Skeletal muscle tissue (tissue), 4 donors: Measurements from ENCODE around the gene C6orf141. TPM values are rescaled to one million over a fixed set of nuclear protein-coding genes. Genes with fewer than 3 reads are reported as not detected.

Experiments used
- H3K27ac ChIP-seq: one replicate; pipeline ENCODE4 v1.7.0; 2013; ENCODE audit warnings: mild to moderate bottlenecking, low read depth, low read length, inconsistent platforms
- H3K27me3 ChIP-seq, 3 donors: one replicate each; pipeline ENCODE4 v1.7.0; 2013; ENCODE audit warnings: low read length in 3 of 3; ENCODE audit not compliant: control insufficient read depth in 3 of 3, insufficient read depth in 3 of 3
- H3K36me3 ChIP-seq, 3 donors: one replicate each; pipeline ENCODE4 v1.7.0; 2013; ENCODE audit warnings: low read length in 3 of 3; ENCODE audit not compliant: control insufficient read depth in 3 of 3, insufficient read depth in 3 of 3
- H3K4me1 ChIP-seq, 3 donors: one replicate each; pipeline ENCODE4 v1.7.0; 2013; ENCODE audit warnings: low read length in 3 of 3, mild to moderate bottlenecking in 3 of 3; ENCODE audit not compliant: control insufficient read depth in 3 of 3, insufficient read depth in 3 of 3
- H3K4me3 ChIP-seq, 3 donors: one replicate each; pipeline ENCODE4 v1.7.0; 2013; ENCODE audit warnings: low read length in 3 of 3
- H3K9ac ChIP-seq, 3 donors: one replicate each; pipeline ENCODE4 v1.7.0; 2013; ENCODE audit warnings: low read length in 3 of 3, mild to moderate bottlenecking in 3 of 3, moderate library complexity in 2 of 3, low read depth in 1 of 3
- H3K9me3 ChIP-seq, 3 donors: one replicate each; pipeline ENCODE4 v1.7.0; 2013; ENCODE audit warnings: low read length in 3 of 3; ENCODE audit not compliant: control insufficient read depth in 3 of 3
- total RNA-seq: library from RNA; depleted of rRNA; stranded (reverse); fragments of >200 nt; gene quantifications from one replicate; pipeline ENCODE4 v1.2.3, GENCODE V29; 2014
- donor health status: Osteomylitis.

C6orf141 gene
- total RNA-seq, 1 donor from 2014 or later, result 2.1 TPM

DNA sequence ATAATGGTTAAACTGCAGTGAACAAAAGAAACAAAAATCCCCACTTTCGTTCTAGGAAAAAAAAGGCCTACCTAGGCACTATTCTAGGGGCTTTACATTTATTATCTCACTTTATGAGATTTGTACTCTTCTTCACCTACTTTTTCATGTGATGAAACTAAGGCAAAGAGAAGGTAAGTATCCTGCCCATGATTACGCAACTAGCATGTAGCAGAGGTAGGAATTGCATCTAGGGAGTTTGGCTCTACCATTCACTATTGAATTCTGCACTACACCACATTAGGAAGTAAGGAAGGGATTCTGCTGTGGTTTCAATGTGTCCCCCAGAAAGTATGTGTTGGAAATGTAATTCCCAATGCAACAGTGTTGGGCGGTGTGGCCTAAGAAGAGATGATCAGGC lies 11.4 kb upstream of the C6orf141 start:
- H3K9me3 ChIP-seq, result no peaks in the 10 kb centered on the region

DNA sequence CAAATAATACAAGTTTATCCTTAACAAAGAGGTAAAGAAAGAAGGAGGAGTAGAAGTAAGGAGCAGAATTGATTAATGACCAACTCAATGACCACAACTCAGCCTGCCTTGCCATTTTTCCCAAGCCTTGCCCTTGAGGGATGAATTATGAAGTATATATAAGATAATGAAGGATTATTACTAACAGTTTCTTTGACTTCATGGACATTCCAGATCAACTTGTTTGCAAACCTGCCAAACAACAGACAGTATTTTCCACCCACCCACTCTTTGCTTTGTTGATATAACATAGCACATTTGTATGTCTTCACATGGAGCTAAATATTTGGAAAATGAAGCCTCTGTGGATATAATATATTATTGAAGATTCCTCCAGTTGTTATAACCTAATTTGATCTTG lies 9.9 kb upstream of the C6orf141 start:
- Histone ChIP-seq H3K27me3 (no peaks in the 10 kb centered on the region), H3K27ac (no peak overlapping the region), H3K9me3 (no peaks in the 10 kb centered on the region), H3K36me3 (no peaks in the 10 kb centered on the region), H3K4me1 (no peaks in the 10 kb centered on the region), H3K9ac (no peak overlapping the region), H3K4me3 (no peak overlapping the region)

More for the DNA sequence above, 11.4 kb upstream of the C6orf141 start:
- H3K27ac ChIP-seq, result no peak overlapping the region
- no peaks in the 10 kb centered on the region for H3K36me3 ChIP-seq
- no peak overlapping the region for H3K9ac ChIP-seq
- no peak overlapping the region for H3K4me3 ChIP-seq
- H3K27me3 ChIP-seq, result no peaks in the 10 kb centered on the region
- no peaks in the 10 kb centered on the region for H3K4me1 ChIP-seq

DNA sequence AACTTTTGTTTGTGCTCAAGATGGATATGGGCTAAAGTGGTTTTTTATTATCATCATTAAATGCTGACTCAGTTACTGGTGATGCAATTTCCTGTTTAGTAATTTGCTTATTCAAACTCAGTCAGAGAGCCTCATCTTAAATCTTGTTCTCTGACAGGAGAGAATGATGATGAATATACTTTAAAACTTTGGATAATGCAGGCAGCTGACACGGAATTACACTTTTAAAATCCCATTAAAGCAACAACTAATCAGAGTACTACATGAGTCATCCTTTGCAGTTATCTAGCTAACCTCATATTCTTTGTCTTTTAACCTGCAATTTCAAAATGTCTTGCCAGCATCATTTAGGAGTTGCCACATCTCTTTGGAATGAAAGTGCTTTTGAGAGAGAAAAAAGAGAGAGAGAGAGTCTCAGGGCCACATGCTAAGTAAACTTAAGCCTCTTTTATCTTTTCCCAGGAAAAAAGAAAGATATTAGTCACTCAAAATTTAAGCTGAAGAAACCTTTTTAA lies 9.2 kb upstream of the C6orf141 start:
- H3K27ac ChIP-seq, result no peak overlapping the region
- H3K9ac ChIP-seq, result no peak overlapping the region
- H3K9me3 ChIP-seq, result no peaks in the 10 kb centered on the region
- H3K36me3 ChIP-seq, result no peaks in the 10 kb centered on the region
- no peaks in the 10 kb centered on the region for H3K27me3 ChIP-seq
- no peak overlapping the region for H3K4me3 ChIP-seq
- H3K4me1 ChIP-seq, result no peaks in the 10 kb centered on the region

DNA sequence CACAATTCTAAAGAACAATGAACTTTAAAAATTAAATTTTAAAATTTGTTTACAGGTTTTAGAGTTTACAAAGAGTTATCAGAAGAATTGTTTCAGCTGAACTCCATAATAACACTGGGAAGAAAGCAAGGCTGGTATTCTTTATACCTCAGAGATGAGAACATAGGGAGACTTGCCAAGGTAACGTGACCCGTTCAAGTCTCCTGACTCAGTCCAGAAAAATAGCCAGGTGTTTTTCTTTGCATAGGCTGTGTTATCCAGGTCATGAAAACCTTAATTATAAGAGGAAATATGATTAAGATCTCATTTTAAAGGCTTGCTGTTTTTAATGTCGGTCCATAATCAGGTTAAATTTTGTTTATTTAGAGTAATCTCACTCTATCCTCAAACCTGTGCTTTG lies 8.5 kb upstream of the C6orf141 start:
- Histone ChIP-seq H3K36me3 (no peaks in the 10 kb centered on the region), H3K9me3 (no peaks in the 10 kb centered on the region), H3K27ac (no peak overlapping the region), H3K4me1 (no peaks in the 10 kb centered on the region), H3K4me3 (no peak overlapping the region), H3K9ac (no peak overlapping the region), H3K27me3 (no peaks in the 10 kb centered on the region)

DNA sequence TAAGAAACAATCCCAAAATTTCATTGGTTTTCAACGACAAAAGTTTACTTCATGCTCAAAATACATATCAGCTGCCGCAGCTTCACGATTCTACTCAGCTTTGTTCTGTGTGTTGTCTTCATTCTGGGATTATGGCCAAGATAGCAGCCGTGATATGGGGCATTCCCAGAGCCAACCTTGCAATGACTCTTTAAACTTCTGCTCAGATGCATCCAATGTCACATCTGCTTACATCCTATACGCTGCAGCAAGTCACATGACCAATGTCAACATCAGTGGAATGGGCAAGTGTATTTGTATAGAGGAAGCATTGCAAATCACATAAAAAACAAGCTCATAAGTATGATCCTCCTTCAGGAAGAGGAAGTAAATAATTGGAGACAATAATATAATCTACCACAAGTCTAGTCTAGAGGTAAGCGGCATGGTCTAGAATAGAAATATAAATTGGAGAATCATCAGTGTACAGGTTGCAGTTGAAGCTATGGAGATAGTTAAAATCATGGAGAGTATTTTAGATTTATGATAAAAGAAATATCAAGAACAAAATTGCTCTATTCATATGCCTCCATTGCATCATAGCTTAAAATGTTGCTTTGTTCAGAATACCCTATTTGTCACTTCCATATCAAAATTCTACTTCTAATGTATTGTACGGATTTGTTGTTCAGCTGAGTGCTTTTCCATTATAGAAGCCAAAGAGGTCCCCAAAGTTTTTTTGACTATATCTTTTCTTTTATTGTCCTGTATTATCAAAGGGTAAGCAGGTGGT lies 7.2 kb upstream of the C6orf141 start:
- Histone ChIP-seq H3K9me3 (no peaks in the 10 kb centered on the region), H3K4me1 (no peaks in the 10 kb centered on the region), H3K27ac (no peak overlapping the region), H3K27me3 (no peaks in the 10 kb centered on the region), H3K4me3 (no peak overlapping the region), H3K36me3 (no peaks in the 10 kb centered on the region), H3K9ac (no peak overlapping the region)

DNA sequence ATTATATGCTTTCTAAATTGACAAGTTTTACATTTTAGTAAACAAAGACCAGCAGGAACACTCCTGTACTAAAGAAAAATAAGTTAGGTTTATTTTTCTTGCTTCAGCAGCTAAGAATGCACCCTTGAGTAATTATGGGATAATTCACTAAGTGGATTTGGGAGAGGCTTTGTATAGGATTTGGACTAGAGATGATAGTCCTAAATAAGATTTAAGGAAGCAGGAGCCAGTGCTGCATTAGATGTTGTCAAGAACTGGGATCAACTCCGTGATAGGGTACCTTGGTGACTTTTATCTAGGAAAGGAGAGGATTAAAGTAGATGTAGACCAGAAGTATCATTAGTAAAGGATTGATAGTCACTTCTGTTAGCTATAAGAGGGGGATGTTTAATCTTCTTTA lies 4.1 kb upstream of the C6orf141 start:
- Histone ChIP-seq H3K27me3 (peaks cover 14 to 24% (median 15%) of the 10 kb centered on the region in 3 donors), H3K27ac (no peak overlapping the region), H3K9ac (no peak overlapping the region), H3K4me3 (no peak overlapping the region), H3K36me3 (no peaks in the 10 kb centered on the region), H3K9me3 (no peaks in the 10 kb centered on the region), H3K4me1 (peaks cover 5 to 13% (median 12%) of the 10 kb centered on the region in 3 donors)

DNA sequence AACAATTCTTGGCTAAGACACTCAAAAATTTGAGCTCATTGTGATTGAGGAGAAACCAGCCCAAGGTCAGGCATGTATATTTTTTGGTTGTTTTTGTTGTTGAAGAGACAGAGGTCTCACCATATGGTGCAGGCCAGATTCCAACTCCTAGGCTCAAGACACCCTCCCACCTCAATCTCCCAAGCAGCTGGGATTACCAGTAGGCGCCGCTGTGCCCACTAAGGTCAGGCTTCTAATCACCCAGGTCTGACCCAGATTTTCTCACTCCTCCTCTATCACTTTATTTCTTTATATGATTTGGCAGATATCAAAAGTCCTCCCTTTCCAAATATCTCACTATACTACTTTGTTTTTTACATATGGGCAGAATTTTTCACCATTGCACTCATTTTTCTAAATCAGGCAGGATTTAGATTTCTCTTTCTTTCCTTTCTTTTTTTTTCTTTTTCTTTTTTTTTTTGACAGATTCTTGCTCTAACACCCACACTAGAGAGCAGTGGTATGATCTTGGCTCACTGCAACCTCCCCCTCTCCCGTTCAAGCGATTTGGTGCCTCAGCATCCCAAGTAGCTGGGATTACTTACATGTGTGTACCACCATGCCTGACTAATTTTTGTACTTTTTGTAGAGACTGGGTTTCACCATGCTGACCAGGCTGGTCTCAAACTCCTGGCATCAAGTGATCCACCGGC lies 1.7 kb upstream of the C6orf141 start:
- H3K27me3 ChIP-seq, result peaks cover 17 to 27% (median 21%) of the 10 kb centered on the region in 3 donors
- H3K36me3 ChIP-seq, result no peaks in the 10 kb centered on the region
- H3K9ac ChIP-seq, result no peak overlapping the region
- peaks cover 7 to 17% (median 15%) of the 10 kb centered on the region in 3 donors for H3K4me1 ChIP-seq
- no peaks in the 10 kb centered on the region for H3K9me3 ChIP-seq
- no peak overlapping the region for H3K27ac ChIP-seq
- H3K4me3 ChIP-seq, result no peak overlapping the region

DNA sequence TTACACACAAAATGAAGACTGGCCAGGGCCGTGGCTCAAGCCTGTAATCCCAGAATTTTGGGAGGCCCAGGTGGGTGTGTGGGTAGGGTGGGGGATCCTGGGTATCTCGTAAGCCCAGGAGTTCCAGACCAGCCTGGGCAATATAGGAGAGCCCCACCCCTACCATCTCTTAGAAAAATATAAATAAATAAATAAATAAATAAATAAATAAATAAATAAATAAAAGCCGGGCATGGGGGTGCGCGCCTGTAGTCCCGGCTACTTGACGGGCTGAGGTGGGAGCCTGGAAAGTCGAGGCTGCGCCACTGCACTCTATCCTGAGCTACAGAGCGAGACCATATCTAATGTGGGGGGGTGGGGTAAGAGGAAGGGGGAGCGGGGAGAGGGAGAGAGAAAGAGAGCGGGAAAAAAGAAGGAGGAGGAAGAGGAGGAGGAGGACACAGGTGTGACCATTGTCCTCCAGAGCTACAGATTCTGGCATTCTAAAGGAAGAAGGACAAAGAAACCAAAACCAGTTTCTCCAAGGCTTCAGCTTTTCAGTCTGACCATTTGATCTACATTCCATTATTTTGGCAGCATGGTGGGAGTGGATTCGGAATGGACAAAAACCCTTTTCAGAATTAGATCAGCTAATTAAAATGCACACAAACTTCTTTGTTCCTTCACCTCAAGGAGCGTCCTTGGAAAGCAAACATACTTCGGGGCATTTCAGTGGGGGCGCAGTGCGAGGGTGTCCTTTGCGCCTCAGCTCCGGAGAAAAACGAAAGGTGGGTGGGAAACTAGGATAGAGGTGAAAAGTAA lies 577 bp upstream of the C6orf141 start:
- peak overlapping the region in 1 of 3 donors; percentile 65 for H3K9ac ChIP-seq
- H3K4me1 ChIP-seq, result peaks cover 7 to 17% (median 15%) of the 10 kb centered on the region in 3 donors
- H3K27me3 ChIP-seq, result peaks cover 17 to 27% (median 21%) of the 10 kb centered on the region in 3 donors
- H3K27ac ChIP-seq, result no peak overlapping the region
- peak overlapping the region; percentile 65 to 70 (median 68) for H3K4me3 ChIP-seq
- H3K36me3 ChIP-seq, result no peaks in the 10 kb centered on the region
- no peaks in the 10 kb centered on the region for H3K9me3 ChIP-seq

DNA sequence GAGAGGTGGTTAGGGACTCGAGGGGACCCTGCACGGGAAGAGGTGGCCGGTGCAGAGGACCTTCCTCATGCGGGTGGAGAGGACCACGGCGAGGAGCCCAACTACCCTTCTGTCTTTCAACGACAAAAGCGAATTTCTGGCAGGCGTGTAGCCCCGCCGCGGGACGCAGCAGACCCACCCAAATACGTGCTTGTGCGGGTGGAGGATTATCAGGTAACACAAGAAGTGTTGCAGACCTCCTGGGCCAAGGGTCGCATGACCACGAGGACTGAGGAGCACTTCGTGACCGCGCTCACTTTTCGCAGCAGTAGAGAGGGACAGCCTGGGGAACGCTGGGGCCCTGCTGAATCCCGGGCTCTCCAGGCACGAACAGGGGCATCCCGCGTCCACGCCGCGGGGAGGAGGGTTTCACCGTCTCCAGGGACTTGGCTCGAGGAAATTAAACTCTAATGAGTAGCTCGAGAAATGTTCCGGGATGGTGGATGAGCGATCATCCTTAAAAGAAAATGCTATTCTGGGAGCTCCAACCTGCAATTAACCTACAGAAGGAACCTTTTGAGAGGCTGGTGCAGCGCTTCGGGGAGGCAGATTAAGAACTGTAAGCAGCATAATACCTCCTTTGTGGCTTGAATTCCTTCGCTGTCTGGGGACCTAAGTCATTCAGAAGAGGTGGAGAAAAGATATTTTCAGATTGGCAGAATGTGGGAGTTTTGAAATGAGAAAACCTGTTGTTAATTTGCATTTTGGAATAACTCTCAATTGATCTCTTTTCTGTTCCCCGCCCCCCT lies 804 bp downstream of the C6orf141 start:
- H3K4me3 ChIP-seq, result peak overlapping the region; percentile 65 to 70 (median 68)
- no peaks in the 10 kb centered on the region for H3K9me3 ChIP-seq
- no peak overlapping the region for H3K27ac ChIP-seq
- H3K27me3 ChIP-seq, result peaks cover 17 to 27% (median 21%) of the 10 kb centered on the region in 3 donors
- H3K9ac ChIP-seq, result peak overlapping the region in 2 of 3 donors; percentile 57 to 65
- H3K4me1 ChIP-seq, result peaks cover 7 to 17% (median 15%) of the 10 kb centered on the region in 3 donors
- H3K36me3 ChIP-seq, result no peaks in the 10 kb centered on the region
